Muscle of back (tissue), 11 donors: ENCODE results near the gene ABCC1. TPM values are rescaled to one million over a fixed set of nuclear protein-coding genes. Genes with fewer than 3 reads are reported as not detected.
"Not testable (repeated sequence)": the region's sequence is repeated elsewhere in the genome, so short reads cannot be mapped to it uniquely, and the experiment has no call there.

ENCODE experiments used
- DNase-seq, 3 donors: peaks; one replicate each; pipeline versions ENCODE4 v3.0.0 to v3.0.0-alpha.2; 2013
- polyA plus RNA-seq, 10 donors: library from polyadenylated mRNA; unstranded; fragments of 120-200 nt; gene quantifications; one replicate each; pipeline ENCODE4 v1.2.1, GENCODE V29; 2013; ENCODE audit not compliant: insufficient read length in 10 of 10

ABCC1 gene
- polyA plus RNA-seq, 10 donors = 4.3 to 9.9 (median 6.0) TPM

GRCh38 chr16:15966836-15967546 lies 17.6 kb downstream of the ABCC1 start:
- DNase-seq = peak in 1 of 3 donors; percentile 51

- DNase-seq = no peak
Observed at GRCh38 chr16:15967655-15968315, 18.4 kb downstream of the ABCC1 start.

GRCh38 chr16:15970202-15970601 lies 20.8 kb downstream of the ABCC1 start:
- DNase-seq = no peak

DNA sequence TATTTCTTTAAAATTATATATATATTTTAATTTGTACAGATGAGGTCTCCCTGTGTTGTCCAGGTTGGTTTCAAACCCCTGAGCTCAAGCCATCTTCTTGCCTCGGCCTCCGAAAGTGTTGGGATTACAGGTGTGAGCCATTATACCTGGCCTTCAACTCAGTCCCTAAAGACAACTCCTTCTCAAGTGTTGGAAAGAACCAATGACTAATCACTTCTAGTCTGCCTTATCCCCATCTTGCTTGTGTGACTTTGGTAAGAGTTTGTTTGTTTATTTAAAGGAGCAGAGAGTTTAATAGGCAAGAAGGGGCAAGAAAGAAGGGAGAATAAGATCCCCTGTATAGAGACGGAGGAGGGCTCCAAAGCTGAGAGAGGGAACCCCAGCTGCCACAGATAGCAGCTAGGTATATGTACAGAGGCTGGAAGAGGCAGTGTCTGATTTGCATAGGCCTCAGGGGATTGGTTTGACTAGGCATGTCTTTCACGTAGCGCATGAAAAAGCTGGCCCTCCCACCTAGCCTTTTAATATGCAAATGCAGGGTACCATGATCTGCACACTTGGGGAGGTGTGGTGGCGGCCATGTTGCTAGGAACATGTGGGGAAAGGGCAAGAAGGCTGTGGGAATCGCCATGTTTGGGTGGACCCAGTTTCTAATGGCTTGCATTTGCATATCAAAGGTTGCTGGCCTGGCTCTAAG lies 21.5 kb downstream of the ABCC1 start:
- no peak for DNase-seq

DNA sequence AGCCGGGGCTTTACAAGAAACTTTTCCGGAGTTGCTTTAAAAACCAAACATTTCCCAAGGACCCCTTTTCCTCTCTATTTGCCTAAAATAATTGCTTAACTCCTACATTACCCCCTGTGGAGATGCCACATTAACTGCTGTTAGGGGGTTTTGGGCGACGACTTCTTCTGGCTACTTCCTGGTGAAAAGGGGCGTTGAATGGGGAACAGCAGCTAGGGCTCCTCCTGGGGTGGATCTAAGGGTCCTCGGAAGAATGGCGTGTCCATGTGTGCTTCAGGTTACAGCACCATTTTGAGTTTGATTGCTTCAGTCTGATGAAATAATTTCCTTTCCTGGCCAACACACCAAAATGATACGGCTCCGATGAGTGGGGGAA lies 22.0 kb downstream of the ABCC1 start:
- DNase-seq = no peak

- no peak for DNase-seq
Observed at GRCh38 chr16:15972046-15972868, 22.8 kb downstream of the ABCC1 start.

GRCh38 chr16:15973421-15973820 lies 24.0 kb downstream of the ABCC1 start:
- no peak for DNase-seq

- DNase-seq = no peak
Observed at GRCh38 chr16:15974057-15974456, 24.6 kb downstream of the ABCC1 start.

DNA sequence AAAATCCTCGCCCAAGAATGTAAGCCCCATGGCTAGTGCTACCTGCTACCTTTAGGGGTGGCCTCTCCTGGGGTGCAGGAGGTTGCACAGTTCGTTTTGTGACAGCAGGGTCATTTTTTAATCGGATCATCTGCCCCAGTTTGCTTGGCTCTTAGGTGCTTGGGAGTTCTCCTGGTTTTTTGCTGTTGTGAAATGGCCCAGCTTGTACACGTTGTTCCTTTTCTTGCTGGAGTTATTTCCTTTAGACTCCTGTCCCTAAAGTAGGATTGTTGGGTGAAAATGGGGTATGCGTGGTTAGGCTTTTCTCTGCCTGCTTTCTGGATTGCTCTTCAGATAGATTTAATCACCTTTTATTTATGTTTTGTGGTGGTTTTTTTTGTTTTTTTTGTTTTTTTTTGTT lies 25.8 kb downstream of the ABCC1 start:
- DNase-seq = no peak

GRCh38 chr16:15976225-15976812 lies 26.9 kb downstream of the ABCC1 start:
- DNase-seq = no peak

GRCh38 chr16:15976929-15977637 lies 27.7 kb downstream of the ABCC1 start:
- DNase-seq = peak; percentile 47 to 75 (median 69)

- no peak for DNase-seq
Observed at GRCh38 chr16:15979801-15980200, 30.4 kb downstream of the ABCC1 start.

DNA sequence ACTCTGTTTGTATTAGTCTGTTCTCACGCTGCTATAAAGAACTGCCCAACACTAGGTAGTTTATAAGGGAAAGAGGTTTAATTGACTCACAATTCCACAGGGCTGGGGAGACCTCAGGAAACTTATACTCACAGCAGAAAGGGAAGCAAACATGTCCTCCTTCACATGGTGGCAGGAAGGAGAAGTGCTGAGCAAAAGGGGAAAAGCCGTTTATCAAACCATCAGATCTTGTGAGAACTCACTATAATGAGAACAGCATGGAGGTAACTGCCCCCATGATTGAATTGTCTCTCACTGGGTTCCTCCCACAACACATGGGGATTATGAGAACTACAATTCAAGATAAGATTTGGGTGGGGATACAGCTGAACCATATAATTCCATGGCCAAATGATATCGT lies 30.9 kb downstream of the ABCC1 start:
- no peak for DNase-seq

DNA sequence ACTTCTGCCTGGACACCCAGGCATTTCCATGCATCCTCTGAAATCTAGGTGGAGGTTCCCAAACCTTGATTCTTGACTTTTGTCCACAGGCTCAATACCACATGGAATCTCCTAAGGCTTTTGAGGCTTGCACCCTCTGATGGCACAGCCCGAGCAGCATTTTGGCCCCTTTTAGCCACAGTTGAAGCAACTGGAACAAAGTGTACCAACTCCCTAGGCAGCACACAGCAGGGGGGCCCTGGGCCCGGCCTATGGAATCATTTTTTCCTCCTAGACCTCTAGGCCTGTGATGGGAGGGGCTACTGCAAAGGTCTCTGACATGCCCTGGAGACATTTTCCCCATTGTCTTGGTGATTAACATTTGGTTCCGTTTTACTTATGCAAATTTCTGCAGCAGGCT lies 32.0 kb downstream of the ABCC1 start:
- no peak for DNase-seq

GRCh38 chr16:15982194-15982915 lies 32.9 kb downstream of the ABCC1 start:
- not testable (repeated sequence) for DNase-seq

- peak in 1 of 3 donors; percentile 22 for DNase-seq
Observed at GRCh38 chr16:15983898-15984297, 34.5 kb downstream of the ABCC1 start.

DNA sequence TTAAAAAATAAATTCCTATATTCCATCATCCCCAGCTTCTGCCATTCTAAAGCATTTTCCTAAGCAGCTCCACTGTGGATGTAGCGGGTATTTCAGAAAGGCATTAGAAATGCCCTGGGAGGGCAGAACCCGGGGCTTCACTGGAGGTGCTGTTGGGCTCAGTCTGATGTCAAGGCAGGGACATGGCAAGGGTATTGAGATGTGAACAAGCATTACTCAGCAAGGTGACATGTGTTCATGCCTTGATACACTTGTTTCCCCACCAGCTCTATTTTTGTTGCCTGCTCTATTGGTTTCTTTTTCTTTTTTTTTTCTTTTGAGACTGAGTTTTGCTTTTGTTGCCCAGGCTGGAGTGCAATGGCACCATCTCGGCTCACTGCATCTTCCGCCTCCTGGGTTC lies 35.7 kb downstream of the ABCC1 start:
- DNase-seq = no peak

- no peak for DNase-seq
Observed at GRCh38 chr16:15986261-15986660, 36.8 kb downstream of the ABCC1 start.

- DNase-seq = no peak
Observed at GRCh38 chr16:15988268-15989013, 39.0 kb downstream of the ABCC1 start.

DNA sequence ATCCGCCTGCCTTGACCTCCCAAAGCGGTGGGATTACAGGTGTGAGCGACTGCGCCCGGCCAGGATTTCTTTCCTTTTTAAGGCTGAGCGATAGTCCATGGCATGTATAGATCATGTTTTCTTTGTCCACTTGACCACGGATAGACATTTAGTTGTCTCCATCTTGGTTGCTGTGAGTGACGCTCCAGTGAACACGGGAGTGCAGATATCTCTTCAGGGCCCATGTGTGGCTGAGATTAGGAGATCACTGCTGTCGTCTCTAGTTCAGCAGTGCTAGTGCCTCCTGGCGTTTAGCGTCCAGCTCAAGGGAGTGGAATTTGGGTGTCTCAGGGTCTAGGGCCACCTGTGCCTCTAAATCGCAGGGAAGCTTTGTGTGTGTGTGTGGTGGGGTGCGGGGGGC lies 41.5 kb downstream of the ABCC1 start:
- DNase-seq = no peak
